ENCODE results near the gene SNX11.

The SNX11 gene

GRCh38 chr17:48161127-48161905 is 53.8 kb downstream of the SNX11 start:
- no peak for DNase-seq (ENCODE audit: low read depth in 2 of 2)

DNA sequence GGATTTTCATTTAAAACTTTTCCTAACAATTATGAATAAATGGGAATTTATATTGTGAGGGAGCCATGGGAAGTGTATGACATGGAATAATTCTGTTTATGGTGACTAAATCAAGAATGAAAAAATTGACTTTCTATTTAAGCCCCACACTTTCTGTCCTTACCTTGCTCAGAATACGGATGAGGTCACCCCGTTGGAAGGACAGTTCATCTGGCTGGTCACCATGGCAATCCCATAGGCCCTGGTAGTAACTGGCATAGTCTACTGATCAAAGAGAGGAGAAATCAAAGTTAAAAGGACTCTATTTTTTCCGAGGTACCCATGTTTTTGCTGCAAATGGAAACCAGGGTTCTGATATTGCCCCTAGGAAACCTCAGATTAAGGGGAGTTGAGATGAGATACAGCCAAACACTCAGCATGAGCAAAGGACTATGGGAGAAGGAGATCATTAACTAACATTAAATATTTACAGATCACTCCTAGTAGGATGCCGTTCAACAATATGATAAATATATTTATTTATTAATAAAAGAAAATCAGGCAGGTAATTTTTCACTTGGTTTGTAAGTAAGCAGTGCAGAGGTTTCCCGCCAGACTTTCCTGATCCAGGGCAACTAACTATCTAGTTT is 54.9 kb downstream of the SNX11 start:
- no peak for DNase-seq (ENCODE audit: low read depth in 2 of 2)

DNA sequence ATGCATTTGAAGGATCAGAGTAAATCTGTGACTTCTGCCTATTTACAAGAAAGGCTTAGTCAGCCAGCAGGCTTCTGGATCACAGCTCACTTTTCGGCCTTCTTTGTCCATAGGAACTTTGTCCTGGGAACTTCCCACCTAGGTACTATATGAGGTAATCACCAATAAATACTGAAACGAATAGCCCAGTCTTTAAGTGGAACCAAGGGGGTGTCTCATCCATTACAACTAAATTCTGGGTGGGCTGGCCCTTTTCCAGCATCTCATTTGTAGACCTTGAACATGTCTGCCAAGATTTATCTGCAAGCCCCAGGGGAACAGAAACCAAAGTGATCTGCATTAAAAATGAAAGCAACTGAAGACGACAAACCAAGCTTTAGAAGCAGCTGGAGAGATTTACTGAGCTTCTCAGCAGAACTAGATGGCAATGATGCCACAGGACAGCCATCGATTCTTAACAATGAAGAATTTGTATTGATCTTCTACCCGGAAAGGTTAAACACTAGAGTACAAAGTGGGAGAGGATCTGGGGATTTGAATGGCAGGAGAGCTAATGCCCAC is 55.5 kb downstream of the SNX11 start:
- DNase-seq (ENCODE audit: low read depth in 2 of 2): no peak

GRCh38 chr17:48163809-48164208 is 56.2 kb downstream of the SNX11 start:
- DNase-seq (ENCODE audit: low read depth in 2 of 2): no peak

DNA sequence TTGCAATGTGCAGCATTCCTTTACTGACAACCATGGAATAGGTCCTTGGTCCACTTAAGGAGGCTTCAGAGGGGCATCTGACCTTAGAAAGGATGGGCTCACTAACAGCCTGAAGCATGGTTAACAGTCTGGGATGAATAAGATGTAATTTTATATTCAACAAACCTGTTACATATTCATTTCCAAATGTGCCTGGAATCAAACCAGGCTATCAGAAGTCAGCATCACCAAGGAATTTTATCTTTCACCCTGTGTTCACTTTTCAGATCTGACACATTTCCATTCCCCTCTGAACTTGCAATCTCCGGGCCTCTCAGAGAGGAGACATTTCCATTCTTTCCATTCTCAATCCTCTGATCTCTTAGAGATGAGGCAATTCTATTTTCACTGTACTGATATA is 62.4 kb downstream of the SNX11 start:
- DNase-seq (ENCODE audit: low read depth in 2 of 2): no peak
